KMS-11 (cell line): ENCODE results near the gene VWC2L.

ENCODE experiments used
- H2AFZ ChIP-seq: fragments of 200-600 bp; sonication (generic); 2 replicates; pipeline ENCODE4 v1.6.1; 2016; ENCODE audit warnings: antibody characterized with exemption, mixed run types, low read depth
- H3K27ac ChIP-seq: fragments of 200-600 bp; sonication (generic); 2 replicates; pipeline ENCODE4 v1.6.1; 2016; ENCODE audit warnings: mild to moderate bottlenecking, mixed run types
- H3K27me3 ChIP-seq: fragments of 200-600 bp; sonication (generic); 2 replicates; pipeline ENCODE4 v1.6.1; 2017; ENCODE audit warnings: mild to moderate bottlenecking, low read depth, mixed run types, moderate library complexity; ENCODE audit not compliant: insufficient read depth
- H3K36me3 ChIP-seq: fragments of 200-600 bp; sonication (generic); 2 replicates; pipeline ENCODE4 v1.6.1; 2017; ENCODE audit warnings: mild to moderate bottlenecking, mixed run types; ENCODE audit not compliant: insufficient read depth
- H3K4me1 ChIP-seq: fragments of 200-600 bp; sonication (generic); 2 replicates; pipeline ENCODE4 v1.6.1; 2016; ENCODE audit warnings: mild to moderate bottlenecking, low read depth, mixed run types; ENCODE audit not compliant: poor library complexity, severe bottlenecking
- H3K4me2 ChIP-seq: fragments of 200-600 bp; sonication (generic); 2 replicates; pipeline ENCODE4 v1.7.0; 2016; ENCODE audit warnings: mild to moderate bottlenecking, mixed run types
- H3K4me3 ChIP-seq: fragments of 200-600 bp; sonication (generic); IDR thresholded peaks from 2 replicates; pipeline ENCODE4 v1.6.1; 2017; ENCODE audit warnings: low read depth, low read length, mixed read lengths; ENCODE audit not compliant: insufficient read depth
- H3K79me2 ChIP-seq: fragments of 200-600 bp; sonication (generic); 2 replicates; pipeline ENCODE4 v1.6.1; 2016; ENCODE audit warnings: low read depth, mixed run types; ENCODE audit not compliant: insufficient read depth
- H3K9ac ChIP-seq: fragments of 200-600 bp; sonication (generic); 2 replicates; pipeline ENCODE4 v1.6.1; 2016; ENCODE audit warnings: mild to moderate bottlenecking, mixed run types
- H4K20me1 ChIP-seq: fragments of 200-600 bp; sonication (generic); 2 replicates; pipeline ENCODE4 v1.6.1; 2016; ENCODE audit warnings: mild to moderate bottlenecking, mixed run types; ENCODE audit not compliant: insufficient read depth
- CTCF ChIP-seq: fragments of 200-600 bp; sonication (generic); conservative IDR thresholded peaks from 2 replicates; pipeline ENCODE4 v1.6.1; 2017; ENCODE audit warnings: low read depth, mild to moderate bottlenecking, antibody characterized with exemption, low read length, moderate library complexity, mixed read lengths

Gene VWC2L

GRCh38 chr2:214529021-214529420 lies 118.2 kb downstream of the VWC2L start:
- no peaks in the 10 kb centered on the region for H3K79me2 ChIP-seq

GRCh38 chr2:214529514-214529913 lies 118.7 kb downstream of the VWC2L start:
- Histone ChIP-seq H3K27me3 (no peaks in the 10 kb centered on the region), H3K4me2 (no peak overlapping the region), H3K4me3 (no peak overlapping the region), H4K20me1 (no peaks in the 10 kb centered on the region), H2AFZ (no peak overlapping the region), H3K36me3 (no peaks in the 10 kb centered on the region), H3K79me2 (no peaks in the 10 kb centered on the region), H3K27ac (no peak overlapping the region), H3K9ac (no peak overlapping the region), H3K4me1 (no peaks in the 10 kb centered on the region)
- TF ChIP-seq CTCF, result no peak

More at GRCh38 chr2:214529021-214529420, 118.2 kb downstream of the VWC2L start:
- Histone ChIP-seq H3K4me2 (no peak overlapping the region), H3K9ac (no peak overlapping the region), H2AFZ (no peak overlapping the region), H3K4me3 (no peak overlapping the region), H3K27me3 (no peaks in the 10 kb centered on the region), H3K36me3 (no peaks in the 10 kb centered on the region), H3K27ac (no peak overlapping the region), H4K20me1 (no peaks in the 10 kb centered on the region), H3K4me1 (no peaks in the 10 kb centered on the region)
- no peak for TF ChIP-seq CTCF

DNA sequence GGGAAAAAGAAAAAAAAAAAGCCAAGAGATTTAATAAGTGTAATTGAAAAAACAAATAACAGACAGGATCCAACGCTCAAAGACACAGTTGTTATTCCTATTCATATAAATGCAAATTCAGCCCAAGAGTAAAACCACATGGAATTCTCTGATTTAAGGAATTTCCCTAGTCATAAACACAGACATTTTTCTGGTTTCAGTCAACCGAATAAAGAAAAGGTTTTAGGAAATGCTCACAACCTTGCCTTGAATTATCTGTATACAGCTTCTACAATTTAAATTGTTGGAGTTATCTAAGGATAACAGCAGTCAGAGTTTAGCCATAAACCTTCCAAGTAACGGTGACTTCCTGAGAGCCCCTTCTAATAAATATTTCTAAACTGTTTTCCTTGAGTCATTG lies 122.7 kb downstream of the VWC2L start:
- Histone ChIP-seq H3K27ac (no peak overlapping the region), H3K79me2 (no peaks in the 10 kb centered on the region), H3K4me2 (no peak overlapping the region), H3K9ac (no peak overlapping the region), H3K36me3 (no peaks in the 10 kb centered on the region), H2AFZ (no peak overlapping the region), H3K4me1 (no peaks in the 10 kb centered on the region), H3K4me3 (no peak overlapping the region), H4K20me1 (no peaks in the 10 kb centered on the region), H3K27me3 (no peaks in the 10 kb centered on the region)
- TF ChIP-seq CTCF, result no peak

DNA sequence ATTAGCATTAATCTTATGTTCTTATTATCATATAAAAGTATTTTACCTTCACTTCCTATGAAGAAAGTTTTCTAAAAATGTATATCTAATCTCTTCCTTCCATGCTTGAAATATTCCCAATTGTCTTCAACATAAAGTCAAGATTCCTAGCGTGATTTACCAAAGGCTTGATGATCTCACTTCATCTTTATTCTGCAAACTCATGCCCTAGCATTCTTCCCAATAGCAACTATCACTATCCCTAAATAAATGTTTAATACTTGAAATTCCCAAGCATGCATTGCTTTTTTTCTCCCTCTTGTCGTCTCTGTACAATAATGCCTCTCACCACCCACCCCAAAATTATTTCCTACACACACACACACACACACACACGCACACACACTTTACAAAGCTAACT lies 125.8 kb downstream of the VWC2L start:
- H3K4me2 ChIP-seq, result no peak overlapping the region
- no peak overlapping the region for H2AFZ ChIP-seq
- H3K27me3 ChIP-seq, result no peaks in the 10 kb centered on the region
- no peak overlapping the region for H3K9ac ChIP-seq
- H3K27ac ChIP-seq, result no peak overlapping the region
- no peak overlapping the region for H3K4me3 ChIP-seq
- H4K20me1 ChIP-seq, result no peaks in the 10 kb centered on the region
- no peaks in the 10 kb centered on the region for H3K79me2 ChIP-seq
- H3K4me1 ChIP-seq, result no peaks in the 10 kb centered on the region
- H3K36me3 ChIP-seq, result no peaks in the 10 kb centered on the region
- TF ChIP-seq CTCF, result no peak
